A549 (cell line): Measurements from ENCODE around the gene SMCO4.

ENCODE experiments used
- CTCF ChIP-seq: fragments of >200 bp; sonication (Bioruptor Twin); formaldehyde crosslinking; IDR thresholded peaks from 3 replicates; pipeline ENCODE4 v1.5.1; 2016
- JUN ChIP-seq, 2 experiments: fragments of >200 bp; sonication (Bioruptor Twin); formaldehyde crosslinking; IDR thresholded peaks; 2 replicates in 1 of 2; 3 replicates in 1 of 2; pipeline ENCODE4 v1.6.1; 2016 to 2017
- PBX3 ChIP-seq: IDR thresholded peaks from 2 replicates; pipeline ENCODE4 v1.6.1; 2012
- RCOR1 ChIP-seq: fragments of 150-350 bp; IDR thresholded peaks from 2 replicates; pipeline ENCODE4 v1.6.1; 2014; ENCODE audit warnings: antibody characterized with exemption, low read length, low read depth

DNA sequence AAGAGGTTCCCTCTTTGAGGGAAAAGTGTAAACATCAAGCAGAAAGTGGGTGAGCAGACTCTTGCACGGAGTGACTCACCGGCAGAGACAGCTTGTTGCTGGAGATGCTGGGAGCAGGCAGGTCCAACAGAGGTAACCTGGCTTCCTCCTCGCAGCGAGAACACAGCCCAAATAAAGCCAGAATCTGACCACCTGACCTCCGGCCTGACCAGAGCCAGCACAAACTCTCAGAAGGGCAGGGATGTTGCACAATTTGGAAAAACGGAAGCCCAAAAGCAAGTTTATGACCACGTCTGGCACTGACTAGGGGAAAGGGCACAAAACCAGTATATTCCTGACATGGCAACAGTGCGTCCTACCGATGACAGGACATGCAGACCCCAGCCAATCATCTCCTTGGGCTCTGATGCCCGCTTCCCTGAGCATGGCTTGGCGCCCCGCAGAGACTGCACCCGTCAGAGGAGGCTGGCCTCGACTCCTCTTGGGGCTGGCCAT lies 5.4 kb downstream of the SMCO4 start:
- no peak for TF ChIP-seq JUN (IDR thresholded peaks at IDR 0.05)
- TF ChIP-seq RCOR1, result no peak
- TF ChIP-seq PBX3, result no peak
- TF ChIP-seq CTCF, result no peak
